H1 (cell line): ENCODE results near the gene MCM9. TPM values are rescaled to one million over a fixed set of nuclear protein-coding genes. Genes with fewer than 3 reads are reported as not detected.

Source experiments
- CTCF ChIA-PET: fragments of 300-600 bp; sonication (Branson Sonifier 250); formaldehyde crosslinking; loops from one replicate; lab custom pipeline; 2021; ENCODE audit not compliant: partially characterized antibody; lab: Charles Lee
- POLR2A ChIA-PET: fragments of 300-600 bp; sonication (Branson Sonifier 250); formaldehyde crosslinking; loops from one replicate; lab custom pipeline; 2021; ENCODE audit warnings: inconsistent platforms; ENCODE audit not compliant: partially characterized antibody; lab: Charles Lee
- DNase-seq, 2 experiments: peaks; one replicate each; pipeline versions ENCODE4 v3.0.0 to v3.0.0-alpha.2; 2010 to 2022; ENCODE audit warnings: low spot score in 2 of 2, low read depth in 1 of 2, mixed read lengths in 1 of 2
- FAIRE-seq: peaks from 2 replicates; lab custom pipeline; 2011; peaks lifted over from hg19 to GRCh38; lab: Jason Lieb, UNC
- H2AFZ ChIP-seq: 2 replicates; pipeline ENCODE4 v1.8.1; 2012; ENCODE audit warnings: low read length, inconsistent platforms
- H2AK5ac ChIP-seq: 2 replicates; pipeline ENCODE4 v1.6.1; 2013; ENCODE audit warnings: low read depth, low read length
- H2BK120ac ChIP-seq: replicated peaks from 2 replicates; pipeline ENCODE3; 2013; ENCODE audit warnings: low read depth, low read length, inconsistent platforms
- H2BK12ac ChIP-seq: 2 replicates; pipeline ENCODE4 v1.6.1; 2013; ENCODE audit warnings: low read depth, low read length
- H2BK15ac ChIP-seq: 2 replicates; pipeline ENCODE4 v1.6.1; 2013; ENCODE audit warnings: low read length
- H2BK20ac ChIP-seq: 2 replicates; pipeline ENCODE4 v1.6.1; 2013; ENCODE audit warnings: low read length
- H2BK5ac ChIP-seq: 2 replicates; pipeline ENCODE4 v1.6.1; 2013; ENCODE audit warnings: low read depth, low read length
- H3K14ac ChIP-seq: 2 replicates; pipeline ENCODE4 v1.6.1; 2013; ENCODE audit warnings: inconsistent platforms; ENCODE audit not compliant: insufficient read length
- H3K18ac ChIP-seq: 2 replicates; pipeline ENCODE4 v1.6.1; 2013; ENCODE audit warnings: low read length; ENCODE audit errors: extremely low read depth
- H3K23ac ChIP-seq: 2 replicates; pipeline ENCODE4 v1.6.1; 2013; ENCODE audit warnings: inconsistent platforms; ENCODE audit not compliant: insufficient read length
- H3K23me2 ChIP-seq: 2 replicates; pipeline ENCODE4 v1.6.1; 2013; ENCODE audit warnings: low read depth, low read length
- H3K27ac ChIP-seq: 2 replicates; pipeline ENCODE4 v1.6.1; 2011; ENCODE audit warnings: low read depth, low read length, inconsistent platforms
- H3K27me3 ChIP-seq, 4 experiments: replicated peaks in 1 of 4; 1 replicate in 1 of 4; 2 replicates in 3 of 4; pipeline versions ENCODE4 v1.6.1 to v1.8.1; 2011 to 2013; ENCODE audit warnings: low read length in 3 of 4, mild to moderate bottlenecking in 3 of 4, inconsistent platforms in 2 of 4, mixed read lengths in 2 of 4, moderate library complexity in 1 of 4; ENCODE audit not compliant: control insufficient read depth in 3 of 4, insufficient read depth in 3 of 4; ENCODE audit errors: extremely low read depth in 1 of 4
- H3K36me3 ChIP-seq, 4 experiments: 2 replicates each; pipeline versions ENCODE4 v1.6.1 to v1.8.1; 2011 to 2013; ENCODE audit warnings: mild to moderate bottlenecking in 4 of 4, low read length in 3 of 4, moderate library complexity in 2 of 4, control low read depth in 1 of 4, inconsistent platforms in 1 of 4; ENCODE audit not compliant: insufficient read depth in 4 of 4, control insufficient read depth in 2 of 4
- H3K4ac ChIP-seq: replicated peaks from 2 replicates; pipeline ENCODE3; 2013; ENCODE audit warnings: low read length, low read depth, mixed read lengths, inconsistent platforms; ENCODE audit not compliant: insufficient read length
- H3K4me1 ChIP-seq, 4 experiments: replicated peaks in 1 of 4; 1 replicate in 1 of 4; 2 replicates in 3 of 4; pipeline versions ENCODE4 v1.6.1 to v1.8.1; 2011 to 2013; ENCODE audit warnings: low read length in 3 of 4, inconsistent platforms in 2 of 4, mixed read lengths in 1 of 4; ENCODE audit not compliant: insufficient read depth in 4 of 4, control insufficient read depth in 3 of 4
- H3K4me2 ChIP-seq, 2 experiments: 2 replicates each; pipeline versions ENCODE4 v1.6.1 to v1.8.1; 2011 to 2013; ENCODE audit warnings: low read depth in 2 of 2, low read length in 2 of 2, control low read depth in 1 of 2, inconsistent platforms in 1 of 2, mild to moderate bottlenecking in 1 of 2; ENCODE audit not compliant: insufficient read depth in 1 of 2
- H3K4me3 ChIP-seq, 4 experiments: fragments of 200-600, 300-600 bp in 1 of 4; sonication (generic), shearing (Covaris generic), sonication (Bioruptor Twin) in 1 of 4; 2 replicates each; pipeline versions ENCODE4 v1.5.1 to v1.8.1; 2011 to 2016; ENCODE audit warnings: low read length in 4 of 4, low read depth in 3 of 4, control low read depth in 2 of 4, inconsistent platforms in 2 of 4, mild to moderate bottlenecking in 2 of 4, mixed read lengths in 1 of 4, moderate library complexity in 1 of 4; ENCODE audit not compliant: insufficient read depth in 2 of 4; ENCODE audit errors: extremely low read depth in 1 of 4
- H3K56ac ChIP-seq: replicated peaks from 2 replicates; pipeline ENCODE3; 2013; ENCODE audit warnings: low read depth, mild to moderate bottlenecking, mixed read lengths, low read length, inconsistent platforms; ENCODE audit not compliant: insufficient read length
- H3K79me1 ChIP-seq: 2 replicates; pipeline ENCODE4 v1.6.1; 2013; ENCODE audit warnings: low read depth, low read length, control low read depth
- H3K79me2 ChIP-seq, 2 experiments: 2 replicates each; pipeline versions ENCODE4 v1.6.1 to v1.8.1; 2012 to 2013; ENCODE audit warnings: low read length in 2 of 2, mild to moderate bottlenecking in 2 of 2, inconsistent platforms in 1 of 2; ENCODE audit not compliant: insufficient read depth in 2 of 2, control insufficient read depth in 1 of 2
- H3K9ac ChIP-seq, 4 experiments: replicated peaks in 1 of 4; 1 replicate in 1 of 4; 2 replicates in 3 of 4; pipeline versions ENCODE4 v1.6.1 to v1.8.1; 2011 to 2013; ENCODE audit warnings: low read depth in 3 of 4, low read length in 3 of 4, control low read depth in 2 of 4, mild to moderate bottlenecking in 2 of 4, moderate library complexity in 2 of 4, inconsistent platforms in 1 of 4; ENCODE audit errors: extremely low read depth in 1 of 4
- H3K9me3 ChIP-seq, 2 experiments: 2 replicates each; pipeline versions ENCODE4 v1.6.1 to v1.8.1; 2012 to 2013; ENCODE audit warnings: mild to moderate bottlenecking in 2 of 2, moderate library complexity in 2 of 2, control low read depth in 1 of 2, inconsistent platforms in 1 of 2, low read depth in 1 of 2, low read length in 1 of 2, mixed read lengths in 1 of 2; ENCODE audit not compliant: insufficient read depth in 2 of 2
- H4K20me1 ChIP-seq, 2 experiments: replicated peaks in 1 of 2; 2 replicates each; pipeline versions ENCODE3 to v1.8.1; 2011 to 2013; ENCODE audit warnings: inconsistent platforms in 2 of 2, low read length in 2 of 2, mild to moderate bottlenecking in 1 of 2; ENCODE audit not compliant: insufficient read depth in 2 of 2, control insufficient read depth in 1 of 2
- H4K5ac ChIP-seq: 2 replicates; pipeline ENCODE4 v1.6.1; 2013; ENCODE audit warnings: low read length, low read depth, mixed read lengths, inconsistent platforms; ENCODE audit not compliant: insufficient read length
- H4K8ac ChIP-seq: 2 replicates; pipeline ENCODE4 v1.8.0; 2013; ENCODE audit warnings: mild to moderate bottlenecking, moderate library complexity, low read length, inconsistent platforms; ENCODE audit not compliant: insufficient read depth; ENCODE audit errors: extremely low read depth
- H4K91ac ChIP-seq: replicated peaks from 2 replicates; pipeline ENCODE3; 2013; ENCODE audit warnings: low read length, mixed read lengths, inconsistent platforms; ENCODE audit not compliant: insufficient read length
- CBX5 ChIP-seq: fragments of 300-800, 300-1000 bp; sonication (generic); IDR thresholded peaks from 2 replicates; pipeline ENCODE4 v1.7.1; 2016; ENCODE audit warnings: antibody characterized with exemption, low read length, low read depth
- EP300 ChIP-seq, 2 experiments: IDR thresholded peaks; 1 replicate in 1 of 2; 2 replicates in 1 of 2; pipeline ENCODE4 v1.6.1; 2011 to 2012; ENCODE audit warnings: low read depth in 2 of 2, low read length in 2 of 2, mild to moderate bottlenecking in 2 of 2, borderline replicate concordance in 1 of 2, inconsistent platforms in 1 of 2, moderate library complexity in 1 of 2
- GABPA ChIP-seq: IDR thresholded peaks from 2 replicates; pipeline ENCODE4 v1.6.1; 2011; ENCODE audit warnings: mild to moderate bottlenecking, low read length, moderate library complexity, borderline replicate concordance; ENCODE audit not compliant: insufficient read depth
- JUN ChIP-seq: IDR thresholded peaks from 2 replicates; pipeline ENCODE4 v1.6.1; 2011; ENCODE audit warnings: low read depth, mild to moderate bottlenecking, improper control_type of control experiment, low read length
- SP4 ChIP-seq: IDR thresholded peaks from 2 replicates; pipeline ENCODE4 v1.6.1; 2012; ENCODE audit warnings: low read length, inconsistent platforms
- SUZ12 ChIP-seq: fragments of 200-600 bp; sonication (generic); IDR thresholded peaks from 2 replicates; pipeline ENCODE4 v1.6.1; 2012; ENCODE audit warnings: mild to moderate bottlenecking, inconsistent platforms, low read length, moderate library complexity, mixed read lengths
- TAF7 ChIP-seq: optimal IDR thresholded peaks from 2 replicates; pipeline ENCODE3; 2011; ENCODE audit warnings: low read depth, mild to moderate bottlenecking, inconsistent platforms, low read length, moderate library complexity, borderline replicate concordance
- YY1 ChIP-seq: IDR thresholded peaks from 2 replicates; pipeline ENCODE4 v1.6.1; 2011; ENCODE audit warnings: low read depth, mild to moderate bottlenecking, low read length
- WGBS, 2 experiments: shearing (Covaris generic) in 1 of 2; methylation state at CpG; one replicate each; pipeline versions ENCODE4 v1.1.6 to v1.1.7; 2013 to 2015; ENCODE audit warnings: low lambda C conversion rate in 2 of 2, mixed read lengths in 2 of 2, inconsistent platforms in 1 of 2, low coverage in 1 of 2, missing lambda C conversion rate in 1 of 2; ENCODE audit not compliant: insufficient replicate concordance in 2 of 2, insufficient coverage in 1 of 2, insufficient read length in 1 of 2; ENCODE audit errors: extremely low coverage in 1 of 2, missing lambda C conversion rate in 1 of 2; 5-methylcytosine and 5-hydroxymethylcytosine counted together
- polyA plus RNA-seq, 7 experiments: library from polyadenylated mRNA; depleted of rRNA in 3 of 7; stranded (reverse) in 5 of 7; unstranded in 2 of 7; fragments of >200 nt in 5 of 7; fragments of 200-250 nt in 2 of 7; gene quantifications; 1 replicate in 5 of 7; 2 replicates in 1 of 7; 4 replicates in 1 of 7; pipeline versions ENCODE4 v1.2.1 to v1.2.3, GENCODE V29; 2011 to 2013; ENCODE audit warnings: missing spikeins in 2 of 7, mixed read lengths in 2 of 7
- total RNA-seq: library from RNA; stranded (reverse); fragmentation: NEBNext Ultra II Directional; extraction: Animal tissue kit (Norgen Biotek cat#: 25700); gene quantifications from 2 replicates; pipeline ENCODE4 v1.2.1, GENCODE V29; 2021
- TF ChIP-seq, protein P1 (sequence below): IDR thresholded peaks from 2 replicates; pipeline ENCODE4 v1.6.1; 2012; ENCODE audit warnings: inconsistent platforms
- TF ChIP-seq, protein P2 (sequence below): IDR thresholded peaks from 2 replicates; pipeline ENCODE4 v1.6.1; 2011; ENCODE audit warnings: low read depth, mild to moderate bottlenecking, low read length; ENCODE audit not compliant: insufficient read depth

Gene MCM9
- total and polyA plus RNA-seq, 2 of the 8 experiments (the other 6 are each of a cell fraction or from before 2014, with no cell fraction given), result 3.7 to 11.4 TPM

DNA sequence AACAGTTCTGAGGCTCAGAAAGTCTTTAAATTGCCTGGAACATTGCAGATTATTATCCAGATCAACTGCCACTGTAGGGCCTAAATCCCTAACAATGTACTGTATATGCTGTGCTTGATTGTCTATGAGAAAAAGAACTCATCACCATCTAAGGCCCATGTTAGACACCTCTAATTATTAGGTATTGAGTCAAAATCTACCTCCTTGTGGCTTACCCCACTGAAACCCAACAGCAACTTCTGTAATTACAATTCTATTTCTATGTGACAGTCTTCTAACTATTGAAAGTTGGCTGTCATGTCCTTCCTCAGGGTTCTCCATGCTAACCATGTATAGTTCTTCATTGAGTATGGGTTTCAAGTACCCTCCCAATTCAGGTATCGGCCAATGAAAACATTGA is 13.9 kb downstream of the MCM9 start:
- H2BK12ac ChIP-seq, result no peak overlapping the region
- no peak overlapping the region for H2AFZ ChIP-seq
- no peak overlapping the region for H3K18ac ChIP-seq
- no peak overlapping the region for H2BK15ac ChIP-seq
- no peaks in the 10 kb centered on the region for H3K79me1 ChIP-seq
- ChIA-PET POLR2A (interaction anchor here (0.7 to 1.7 kb wide), 2 partner anchors 9 to 18 kb away, joined by 4 to 5 read pairs; no protein-coding TSS in a partner anchor), CTCF (interaction anchor here (1.5 kb wide), 1 partner anchor 8 kb away, joined by 6 read pairs; no protein-coding TSS in a partner anchor)
- H3K14ac ChIP-seq, result no peak overlapping the region
- no peaks in the 10 kb centered on the region for H3K4me1 ChIP-seq
- WGBS, 2 experiments, result 84% methylated on average over 1 of the region's 1 CpG; no CpG with 5 or more reads in 1 of the 2 experiments
- H2BK120ac ChIP-seq, result no peak overlapping the region
- H3K36me3 ChIP-seq, result peaks cover 2 to 41% (median 29%) of the 10 kb centered on the region in 4 experiments; a peak in 6 of 8 replicates
- no peak overlapping the region for H3K4me3 ChIP-seq
- no peak overlapping the region for H3K4me2 ChIP-seq
- H2BK20ac ChIP-seq, result no peak overlapping the region
- H3K79me2 ChIP-seq, result no peaks in the 10 kb centered on the region
- TF ChIP-seq TAF7 (no peak), CBX5 (no peak), SUZ12 (no peak), SP4 (no peak), JUN (no peak), GABPA (no peak), YY1 (no peak), EP300 (IDR thresholded peaks at IDR 0.05; ENCODE audit: borderline replicate concordance in 1 of 2, low read depth in 2 of 2, low read length in 2 of 2) (no peak)
- TF ChIP-seq, protein P1, sequence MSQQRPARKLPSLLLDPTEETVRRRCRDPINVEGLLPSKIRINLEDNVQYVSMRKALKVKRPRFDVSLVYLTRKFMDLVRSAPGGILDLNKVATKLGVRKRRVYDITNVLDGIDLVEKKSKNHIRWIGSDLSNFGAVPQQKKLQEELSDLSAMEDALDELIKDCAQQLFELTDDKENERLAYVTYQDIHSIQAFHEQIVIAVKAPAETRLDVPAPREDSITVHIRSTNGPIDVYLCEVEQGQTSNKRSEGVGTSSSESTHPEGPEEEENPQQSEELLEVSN, result no peak
- TF ChIP-seq, protein P2, sequence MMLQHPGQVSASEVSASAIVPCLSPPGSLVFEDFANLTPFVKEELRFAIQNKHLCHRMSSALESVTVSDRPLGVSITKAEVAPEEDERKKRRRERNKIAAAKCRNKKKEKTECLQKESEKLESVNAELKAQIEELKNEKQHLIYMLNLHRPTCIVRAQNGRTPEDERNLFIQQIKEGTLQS, result no peak
- H3K23me2 ChIP-seq, result no peaks in the 10 kb centered on the region
- no peaks in the 10 kb centered on the region for H3K9me3 ChIP-seq
- no peak overlapping the region for H3K9ac ChIP-seq
- no peak overlapping the region for H3K56ac ChIP-seq
- H4K8ac ChIP-seq, result no peak overlapping the region
- peaks cover 0 to 3% of the 10 kb centered on the region in 2 experiments for H4K20me1 ChIP-seq
- H2AK5ac ChIP-seq, result no peak overlapping the region
- no peak overlapping the region for H2BK5ac ChIP-seq
- DNase-seq (no peak), FAIRE-seq (no peak)
- no peak overlapping the region for H3K4ac ChIP-seq
- no peak overlapping the region for H4K91ac ChIP-seq
- H3K27ac ChIP-seq, result no peak overlapping the region
- H4K5ac ChIP-seq, result no peak overlapping the region
- no peak overlapping the region for H3K23ac ChIP-seq
- no peaks in the 10 kb centered on the region for H3K27me3 ChIP-seq
